ENCODE results near the gene CRTC2. TPM values are rescaled to one million over a fixed set of nuclear protein-coding genes. Genes with fewer than 3 reads are reported as not detected.
"Not testable (repeated sequence)": the region's sequence is repeated elsewhere in the genome, so short reads cannot be mapped to it uniquely, and the experiment has no call there.

Gene CRTC2
- 145 TPM for total RNA-seq
- polyA plus RNA-seq = 10 to 100 TPM; 13.6 to 32.6 (median 26.0) TPM

- peak within 1 kb of the TSS; percentile 97 to 99 (median 98) for H3K27ac Mint-ChIP-seq
- Histone ChIP-seq H3K27me3 (ENCODE audit: control insufficient read depth, insufficient read depth, low read length) (no peaks in the 10 kb centered on the region), H3K4me1 (ENCODE audit: control insufficient read depth, insufficient read depth, low read length, poor library complexity, severe bottlenecking) (peaks cover 50% of the 10 kb centered on the region), H3K36me3 (ENCODE audit: control insufficient read depth, insufficient read depth, low read length) (peaks cover 22% of the 10 kb centered on the region), H3K4me3 (ENCODE audit: low read depth, low read length) (peak within 1 kb of the TSS; percentile 97), H3K9me3 (ENCODE audit: control insufficient read depth in 2 of 2, low read length in 2 of 2) (no peaks in the 10 kb centered on the region), H3K27ac (ENCODE audit: insufficient read depth, low read length, poor library complexity, severe bottlenecking) (peak within 1 kb of the TSS; percentile 94)
- peaks cover 8% of the 10 kb centered on the region for H3K36me3 Mint-ChIP-seq
- DNase-seq (peak; percentile 97 to 98 (median 98)), ATAC-seq (ENCODE audit: low read depth in 2 of 2) (peak; percentile 91 to 94)
- no peaks in the 10 kb centered on the region for H3K27me3 Mint-ChIP-seq
- peaks cover 5 to 80% (median 46%) of the 10 kb centered on the region in 4 donors for H3K4me1 Mint-ChIP-seq
- H3K9me3 Mint-ChIP-seq = no peaks in the 10 kb centered on the region
- peak within 1 kb of the TSS; percentile 97 to 99 (median 98) for H3K4me3 Mint-ChIP-seq
Measured at GRCh38 chr1:153958111-153958960, at the start of gene CRTC2. Gene CRTC2 (minus strand): TSS chr1:153958612. CDS start chr1:153958497, 115 bp downstream.

GRCh38 chr1:154006136-154006535 lies 47.7 kb upstream of the CRTC2 start:
- peaks cover 5% of the 10 kb centered on the region for H3K27me3 Mint-ChIP-seq

GRCh38 chr1:154000420-154000819 lies 42.0 kb upstream of the CRTC2 start:
- Histone ChIP-seq H3K4me3 (ENCODE audit: low read depth, low read length) (no peak overlapping the region), H3K9me3 (ENCODE audit: control insufficient read depth in 2 of 2, low read length in 2 of 2) (no peaks in the 10 kb centered on the region), H3K36me3 (ENCODE audit: control insufficient read depth, insufficient read depth, low read length) (peaks cover 4% of the 10 kb centered on the region), H3K27ac (ENCODE audit: insufficient read depth, low read length, poor library complexity, severe bottlenecking) (no peak overlapping the region), H3K4me1 (ENCODE audit: control insufficient read depth, insufficient read depth, low read length, poor library complexity, severe bottlenecking) (no peaks in the 10 kb centered on the region), H3K27me3 (ENCODE audit: control insufficient read depth, insufficient read depth, low read length) (no peaks in the 10 kb centered on the region)
- Mint-ChIP-seq H3K4me1 (peaks cover under 1 to 4% (median 3%) of the 10 kb centered on the region in 4 donors), H3K9me3 (no peaks in the 10 kb centered on the region), H3K36me3 (peaks cover 4% of the 10 kb centered on the region), H3K4me3 (no peak overlapping the region), H3K27me3 (no peaks in the 10 kb centered on the region), H3K27ac (peak overlapping the region in 1 of 3 donors; percentile 11)
- DNase-seq = no peak
- ATAC-seq (ENCODE audit: low read depth in 2 of 2) = no peak

More at GRCh38 chr1:154006136-154006535, 47.7 kb upstream of the CRTC2 start:
- no peaks in the 10 kb centered on the region for H3K4me1 ChIP-seq (ENCODE audit: control insufficient read depth, insufficient read depth, low read length, poor library complexity, severe bottlenecking)
- no peak overlapping the region for H3K4me3 Mint-ChIP-seq
- H3K27ac ChIP-seq (ENCODE audit: insufficient read depth, low read length, poor library complexity, severe bottlenecking) = no peak overlapping the region
- no peak overlapping the region for H3K4me3 ChIP-seq (ENCODE audit: low read depth, low read length)
- no peaks in the 10 kb centered on the region for H3K36me3 Mint-ChIP-seq
- no peak for DNase-seq
- no peaks in the 10 kb centered on the region for H3K9me3 Mint-ChIP-seq
- no peaks in the 10 kb centered on the region for H3K4me1 Mint-ChIP-seq
- no peaks in the 10 kb centered on the region for H3K9me3 ChIP-seq (ENCODE audit: control insufficient read depth in 2 of 2, low read length in 2 of 2)
- no peak overlapping the region for H3K27ac Mint-ChIP-seq
- ATAC-seq (ENCODE audit: low read depth in 2 of 2) = no peak
- no peaks in the 10 kb centered on the region for H3K27me3 ChIP-seq (ENCODE audit: control insufficient read depth, insufficient read depth, low read length)
- no peaks in the 10 kb centered on the region for H3K36me3 ChIP-seq (ENCODE audit: control insufficient read depth, insufficient read depth, low read length)

GRCh38 chr1:153996882-153997281 lies 38.5 kb upstream of the CRTC2 start:
- Mint-ChIP-seq H3K36me3 (peaks cover 13% of the 10 kb centered on the region), H3K4me3 (peak overlapping the region in 1 of 4 donors; percentile 27), H3K4me1 (peaks cover 8 to 31% (median 13%) of the 10 kb centered on the region in 4 donors)
- not testable (repeated sequence) for H3K27me3 Mint-ChIP-seq; H3K27ac Mint-ChIP-seq; DNase-seq; ATAC-seq (ENCODE audit: low read depth in 2 of 2); H3K27me3 ChIP-seq (ENCODE audit: control insufficient read depth, insufficient read depth, low read length); H3K4me3 ChIP-seq (ENCODE audit: low read depth, low read length); H3K9me3 ChIP-seq (ENCODE audit: control insufficient read depth in 2 of 2, low read length in 2 of 2); H3K27ac ChIP-seq (ENCODE audit: insufficient read depth, low read length, poor library complexity, severe bottlenecking); H3K9me3 Mint-ChIP-seq
- H3K4me1 ChIP-seq (ENCODE audit: control insufficient read depth, insufficient read depth, low read length, poor library complexity, severe bottlenecking) = peaks cover 21% of the 10 kb centered on the region
- peaks cover 29% of the 10 kb centered on the region for H3K36me3 ChIP-seq (ENCODE audit: control insufficient read depth, insufficient read depth, low read length)

GRCh38 chr1:153995640-153996039 lies 37.2 kb upstream of the CRTC2 start:
- peaks cover 13 to 40% (median 20%) of the 10 kb centered on the region in 4 donors for H3K4me1 Mint-ChIP-seq
- H3K4me3 ChIP-seq (ENCODE audit: low read depth, low read length) = no peak overlapping the region
- no peaks in the 10 kb centered on the region for H3K27me3 ChIP-seq (ENCODE audit: control insufficient read depth, insufficient read depth, low read length)
- H3K4me3 Mint-ChIP-seq = peak overlapping the region in 1 of 4 donors; percentile 83
- no peak overlapping the region for H3K27ac ChIP-seq (ENCODE audit: insufficient read depth, low read length, poor library complexity, severe bottlenecking)
- DNase-seq (no peak), ATAC-seq (ENCODE audit: low read depth in 2 of 2) (no peak)
- peaks cover 33% of the 10 kb centered on the region for H3K36me3 ChIP-seq (ENCODE audit: control insufficient read depth, insufficient read depth, low read length)
- H3K9me3 Mint-ChIP-seq = no peaks in the 10 kb centered on the region
- H3K9me3 ChIP-seq (ENCODE audit: control insufficient read depth in 2 of 2, low read length in 2 of 2) = no peaks in the 10 kb centered on the region
- no peak overlapping the region for H3K27ac Mint-ChIP-seq
- H3K27me3 Mint-ChIP-seq = no peaks in the 10 kb centered on the region
- peaks cover 29% of the 10 kb centered on the region for H3K4me1 ChIP-seq (ENCODE audit: control insufficient read depth, insufficient read depth, low read length, poor library complexity, severe bottlenecking)
- H3K36me3 Mint-ChIP-seq = peaks cover 22% of the 10 kb centered on the region

GRCh38 chr1:153995202-153995601 lies 36.8 kb upstream of the CRTC2 start:
- Mint-ChIP-seq H3K9me3 (peaks cover 0 to 1% (median 0%) of the 10 kb centered on the region in 7 donors), H3K4me1 (peaks cover 17 to 44% (median 24%) of the 10 kb centered on the region in 4 donors), H3K4me3 (peak overlapping the region in 1 of 4 donors; percentile 83), H3K36me3 (peaks cover 22% of the 10 kb centered on the region), H3K27ac (peak overlapping the region in 1 of 3 donors; percentile 48), H3K27me3 (peaks cover 4% of the 10 kb centered on the region)
- Histone ChIP-seq H3K27me3 (ENCODE audit: control insufficient read depth, insufficient read depth, low read length) (no peaks in the 10 kb centered on the region), H3K4me3 (ENCODE audit: low read depth, low read length) (no peak overlapping the region), H3K4me1 (ENCODE audit: control insufficient read depth, insufficient read depth, low read length, poor library complexity, severe bottlenecking) (peaks cover 31% of the 10 kb centered on the region), H3K9me3 (ENCODE audit: control insufficient read depth in 2 of 2, low read length in 2 of 2) (no peaks in the 10 kb centered on the region), H3K27ac (ENCODE audit: insufficient read depth, low read length, poor library complexity, severe bottlenecking) (no peak overlapping the region), H3K36me3 (ENCODE audit: control insufficient read depth, insufficient read depth, low read length) (peaks cover 33% of the 10 kb centered on the region)
- no peak for ATAC-seq (ENCODE audit: low read depth in 2 of 2)
- no peak for DNase-seq

GRCh38 chr1:153991806-153992205 lies 33.4 kb upstream of the CRTC2 start:
- no peak for DNase-seq
- peak overlapping the region; percentile 100 for H3K4me3 ChIP-seq (ENCODE audit: low read depth, low read length)
- Mint-ChIP-seq H3K4me3 (peak overlapping the region; percentile 88 to 98 (median 96)), H3K4me1 (peaks cover 19 to 52% (median 30%) of the 10 kb centered on the region in 4 donors), H3K9me3 (peaks cover 0 to 1% (median 0%) of the 10 kb centered on the region in 7 donors), H3K36me3 (peaks cover 22% of the 10 kb centered on the region), H3K27me3 (peaks cover 5% of the 10 kb centered on the region), H3K27ac (peak overlapping the region; percentile 99 to 100 (median 100))
- H3K9me3 ChIP-seq (ENCODE audit: control insufficient read depth in 2 of 2, low read length in 2 of 2) = no peaks in the 10 kb centered on the region
- H3K36me3 ChIP-seq (ENCODE audit: control insufficient read depth, insufficient read depth, low read length) = peaks cover 33% of the 10 kb centered on the region
- H3K27ac ChIP-seq (ENCODE audit: insufficient read depth, low read length, poor library complexity, severe bottlenecking) = peak overlapping the region; percentile 95
- H3K27me3 ChIP-seq (ENCODE audit: control insufficient read depth, insufficient read depth, low read length) = no peaks in the 10 kb centered on the region
- peaks cover 36% of the 10 kb centered on the region for H3K4me1 ChIP-seq (ENCODE audit: control insufficient read depth, insufficient read depth, low read length, poor library complexity, severe bottlenecking)
- ATAC-seq (ENCODE audit: low read depth in 2 of 2) = no peak
